Loucy (cell line): ENCODE measurements around the gene SQOR.

Experiments used
- H2AFZ ChIP-seq: fragments of 200-600 bp; sonication (generic); 2 replicates; pipeline ENCODE4 v1.6.0; 2016; ENCODE audit warnings: antibody characterized with exemption, mild to moderate bottlenecking, low read length, moderate library complexity
- H3F3A ChIP-seq: fragments of 200-600 bp; 2 replicates; pipeline ENCODE4 v1.6.0; 2016; ENCODE audit warnings: antibody characterized with exemption, low read depth, mild to moderate bottlenecking
- H3K27me3 ChIP-seq: fragments of 200-600 bp; sonication (generic); 2 replicates; pipeline ENCODE4 v1.6.1; 2014; ENCODE audit warnings: low read length, mild to moderate bottlenecking; ENCODE audit not compliant: insufficient read depth, poor library complexity, severe bottlenecking
- H3K36me3 ChIP-seq: fragments of 200-600 bp; sonication (generic); 2 replicates; pipeline ENCODE4 v1.6.1; 2016; ENCODE audit warnings: low read length; ENCODE audit not compliant: insufficient read depth
- H3K4me1 ChIP-seq: fragments of 200-600 bp; sonication (generic); 2 replicates; pipeline ENCODE4 v1.5.1; 2014; ENCODE audit warnings: low read length, mild to moderate bottlenecking; ENCODE audit not compliant: insufficient read depth, poor library complexity, severe bottlenecking
- H3K4me2 ChIP-seq: fragments of 200-600 bp; sonication (generic); 2 replicates; pipeline ENCODE4 v1.6.0; 2014; ENCODE audit warnings: antibody characterized with exemption, low read length, low read depth, mild to moderate bottlenecking; ENCODE audit not compliant: poor library complexity, severe bottlenecking
- H3K4me3 ChIP-seq: fragments of 200-600 bp; sonication (generic); 2 replicates; pipeline ENCODE4 v1.5.1; 2014; ENCODE audit warnings: low read length, mild to moderate bottlenecking, mixed read lengths; ENCODE audit not compliant: poor library complexity, severe bottlenecking
- H3K79me2 ChIP-seq: fragments of 200-600 bp; sonication (generic); 2 replicates; pipeline ENCODE4 v1.6.1; 2014; ENCODE audit warnings: low read length; ENCODE audit not compliant: insufficient read depth
- H3K9ac ChIP-seq: fragments of 200-600 bp; sonication (generic); 2 replicates; pipeline ENCODE4 v1.6.0; 2014; ENCODE audit warnings: mild to moderate bottlenecking, low read depth, low read length, moderate library complexity; ENCODE audit not compliant: poor library complexity, severe bottlenecking
- H3K9me2 ChIP-seq: fragments of 200-600 bp; sonication (generic); replicated peaks from 2 replicates; pipeline ENCODE4 v1.6.1; 2016; ENCODE audit warnings: low read depth, low read length, mixed read lengths
- H3K9me3 ChIP-seq: fragments of 200-600 bp; sonication (generic); 2 replicates; pipeline ENCODE4 v1.6.1; 2014; ENCODE audit warnings: mild to moderate bottlenecking, antibody characterized with exemption, low read length, low read depth; ENCODE audit not compliant: insufficient read depth
- H4K20me1 ChIP-seq: fragments of 200-600 bp; sonication (generic); 2 replicates; pipeline ENCODE4 v1.6.0; 2014; ENCODE audit warnings: antibody characterized with exemption, low read length, mild to moderate bottlenecking; ENCODE audit not compliant: insufficient read depth, poor library complexity, severe bottlenecking
- CTCF ChIP-seq: fragments of 200-600 bp; sonication (generic); conservative IDR thresholded peaks from 2 replicates; pipeline ENCODE4 v1.5.1; 2014; ENCODE audit warnings: mild to moderate bottlenecking, antibody characterized with exemption, low read length
- EZH2phosphoT487 ChIP-seq: fragments of 200-600 bp; IDR thresholded peaks from 2 replicates; pipeline ENCODE4 v1.6.1; 2018; ENCODE audit warnings: antibody characterized with exemption, mild to moderate bottlenecking, moderate library complexity, borderline replicate concordance

SQOR gene

GRCh38 chr15:45641999-45642932 is 7.4 kb downstream of the SQOR start:
- TF ChIP-seq EZH2phosphoT487, result no peak
- TF ChIP-seq CTCF, result no peak
- Histone ChIP-seq H4K20me1 (no peaks in the 10 kb centered on the region), H3K9me3 (no peaks in the 10 kb centered on the region), H3K36me3 (no peaks in the 10 kb centered on the region), H3F3A (no peaks in the 10 kb centered on the region), H3K9me2 (no peaks in the 10 kb centered on the region), H3K4me2 (no peak overlapping the region), H3K9ac (no peak overlapping the region), H3K27me3 (no peaks in the 10 kb centered on the region), H3K4me3 (no peak overlapping the region), H2AFZ (no peak overlapping the region), H3K79me2 (no peaks in the 10 kb centered on the region), H3K4me1 (no peaks in the 10 kb centered on the region)

DNA sequence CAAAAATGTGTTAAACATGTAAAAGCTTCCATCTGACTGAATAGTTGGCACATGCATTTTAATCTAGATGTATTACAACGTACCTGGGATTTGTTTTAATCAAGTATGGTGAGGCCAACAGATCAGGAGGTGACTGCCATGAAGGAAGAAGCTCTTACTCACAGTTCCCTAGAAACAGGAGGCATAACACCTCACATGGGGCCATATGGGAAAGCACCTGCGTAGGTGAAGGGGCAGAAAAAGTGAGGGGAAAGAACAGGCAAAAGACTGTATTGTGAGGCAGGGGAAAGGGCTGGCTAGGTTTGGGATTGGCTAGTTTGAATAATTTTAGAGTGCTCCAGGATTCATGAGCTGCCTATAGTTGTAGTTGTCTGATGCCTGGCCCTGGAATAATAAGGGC is 9.6 kb downstream of the SQOR start:
- Histone ChIP-seq H3K4me2 (no peak overlapping the region), H3K9me2 (no peaks in the 10 kb centered on the region), H3K79me2 (no peaks in the 10 kb centered on the region), H3K9ac (no peak overlapping the region), H4K20me1 (no peaks in the 10 kb centered on the region), H2AFZ (no peak overlapping the region), H3K27me3 (no peaks in the 10 kb centered on the region), H3K9me3 (no peaks in the 10 kb centered on the region), H3F3A (no peaks in the 10 kb centered on the region), H3K4me1 (no peaks in the 10 kb centered on the region), H3K36me3 (no peaks in the 10 kb centered on the region), H3K4me3 (no peak overlapping the region)
- TF ChIP-seq EZH2phosphoT487 (no peak), CTCF (no peak)

DNA sequence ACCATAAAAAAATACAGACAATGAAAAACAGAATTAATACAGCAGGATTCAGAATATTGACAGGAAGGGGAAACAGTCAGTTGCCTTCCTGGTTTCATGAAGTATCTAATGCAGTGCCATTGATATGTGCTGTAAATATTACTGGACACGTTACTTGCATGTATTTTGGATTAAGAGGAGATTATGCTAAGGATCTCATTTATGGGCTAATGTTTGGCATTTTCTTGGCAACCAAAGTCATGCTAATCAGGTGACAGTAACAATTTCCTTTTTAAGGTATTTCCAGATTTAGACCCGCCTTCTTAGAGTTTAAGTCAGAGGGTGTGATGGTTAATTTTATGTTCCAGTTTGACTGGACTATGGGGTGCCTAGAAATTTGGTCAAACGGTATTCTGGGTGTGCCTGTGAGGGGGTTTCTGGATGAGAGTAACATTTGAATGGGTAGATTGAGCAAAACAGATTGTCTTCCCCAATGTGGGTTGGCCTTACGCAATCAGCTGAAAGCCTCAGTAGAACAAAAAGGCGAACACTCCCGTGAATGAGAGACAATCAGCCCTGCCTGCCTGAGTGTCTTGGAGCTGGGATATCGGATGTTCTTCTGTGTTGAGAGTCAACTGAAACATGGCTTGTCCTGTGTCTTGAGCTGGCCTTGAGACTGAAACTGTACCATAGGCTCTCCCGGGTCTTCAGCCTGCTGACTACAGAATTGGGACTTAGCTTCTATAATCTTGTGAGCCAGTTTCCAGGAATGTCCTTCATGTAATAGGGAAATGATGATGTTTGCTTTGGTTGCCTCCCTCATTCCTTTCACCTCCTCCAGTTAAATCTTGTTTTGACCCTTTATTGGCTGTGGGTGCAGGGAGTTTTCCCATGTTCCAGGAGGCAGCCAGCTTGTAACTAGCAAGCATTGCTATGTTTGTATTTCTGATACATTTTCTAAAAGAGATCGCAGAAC is 10.5 kb downstream of the SQOR start:
- Histone ChIP-seq H4K20me1 (no peaks in the 10 kb centered on the region), H2AFZ (no peak overlapping the region)

More for the DNA sequence above, 10.5 kb downstream of the SQOR start:
- TF ChIP-seq CTCF (no peak), EZH2phosphoT487 (no peak)
- H3K79me2 ChIP-seq, result no peaks in the 10 kb centered on the region
- H3K9ac ChIP-seq, result no peak overlapping the region
- H3K36me3 ChIP-seq, result no peaks in the 10 kb centered on the region
- no peaks in the 10 kb centered on the region for H3K4me1 ChIP-seq
- H3K4me3 ChIP-seq, result no peak overlapping the region
- H3K9me3 ChIP-seq, result no peaks in the 10 kb centered on the region
- no peaks in the 10 kb centered on the region for H3F3A ChIP-seq
- no peak overlapping the region for H3K4me2 ChIP-seq
- no peaks in the 10 kb centered on the region for H3K27me3 ChIP-seq
- no peaks in the 10 kb centered on the region for H3K9me2 ChIP-seq
